IMR-90 (cell line): ENCODE measurements around the gene NCAPH2. TPM values are rescaled to one million over a fixed set of nuclear protein-coding genes. Genes with fewer than 3 reads are reported as not detected.
A peak's percentile ranks its signal among the peaks of the same experiment; 100 is the strongest.

Experiments used
- ATAC-seq: fragments of 200-7000 bp; cut with Tn5 transposase; 2 replicates; pipeline ENCODE4 v1.9.1; 2020; ENCODE audit warnings: low read depth, mild to moderate bottlenecking, moderate library complexity
- BruUV-seq: library from RNA; stranded (reverse); fragments of 400-500 nt; replicated peaks from 2 replicates; lab custom pipeline; 2021; lab: Mats Ljungman, UMichigan
- CTCF ChIA-PET: fragments of 300-600 bp; formaldehyde crosslinking; extraction: SDS; loops from one replicate; lab custom pipeline; 2021; ENCODE audit warnings: antibody characterized with exemption; lab: Yijun Ruan, JAX
- POLR2A ChIA-PET: fragments of 300-600 bp; sonication (Branson Sonifier 250); formaldehyde crosslinking; loops from one replicate; lab custom pipeline; 2022; ENCODE audit warnings: antibody characterized with exemption; ENCODE audit not compliant: unreplicated experiment; lab: Charles Lee
- DNase-seq: peaks from one replicate; pipeline ENCODE4 v3.0.0; 2013
- H2AFZ ChIP-seq: replicated peaks from 2 replicates; pipeline ENCODE3; 2013; ENCODE audit warnings: low read length, mild to moderate bottlenecking; ENCODE audit not compliant: poor library complexity
- H2AK5ac ChIP-seq: 2 replicates; pipeline ENCODE4 v1.6.1; 2013; ENCODE audit warnings: low read depth, low read length, inconsistent platforms
- H2AK9ac ChIP-seq: replicated peaks from 2 replicates; pipeline ENCODE3; 2013; ENCODE audit warnings: mild to moderate bottlenecking, low read depth, low read length, moderate library complexity; ENCODE audit not compliant: poor library complexity
- H2BK120ac ChIP-seq: 2 replicates; pipeline ENCODE4 v1.6.1; 2013; ENCODE audit warnings: low read depth, low read length, inconsistent platforms
- H2BK15ac ChIP-seq: 3 replicates; pipeline ENCODE4 v1.6.1; 2013; ENCODE audit warnings: low read depth, low read length, inconsistent platforms
- H2BK20ac ChIP-seq: 2 replicates; pipeline ENCODE4 v1.6.1; 2013; ENCODE audit warnings: low read depth, mild to moderate bottlenecking, inconsistent platforms, low read length, moderate library complexity
- H2BK5ac ChIP-seq: 2 replicates; pipeline ENCODE4 v1.6.1; 2013; ENCODE audit warnings: mild to moderate bottlenecking, low read depth, low read length, inconsistent platforms; ENCODE audit not compliant: poor library complexity, severe bottlenecking
- H3K14ac ChIP-seq: replicated peaks from 2 replicates; pipeline ENCODE4 v1.6.1; 2013; ENCODE audit warnings: low read depth, low read length, inconsistent platforms
- H3K18ac ChIP-seq: 2 replicates; pipeline ENCODE4 v1.6.1; 2013; ENCODE audit warnings: low read depth, low read length, control low read depth
- H3K23ac ChIP-seq: 2 replicates; pipeline ENCODE4 v1.6.1; 2013; ENCODE audit warnings: low read depth, low read length, inconsistent platforms
- H3K27ac ChIP-seq: 2 replicates; pipeline ENCODE4 v1.5.1; 2013; ENCODE audit warnings: mild to moderate bottlenecking, control low read depth, low read length; ENCODE audit not compliant: insufficient read depth
- H3K27me3 ChIP-seq: 2 replicates; pipeline ENCODE4 v1.6.1; 2013; ENCODE audit warnings: low read length; ENCODE audit not compliant: control insufficient read depth, insufficient read depth
- H3K36me3 ChIP-seq: 2 replicates; pipeline ENCODE4 v1.6.1; 2013; ENCODE audit warnings: low read length, mixed read lengths; ENCODE audit not compliant: control insufficient read depth, insufficient read depth
- H3K4ac ChIP-seq: 2 replicates; pipeline ENCODE4 v1.6.1; 2013; ENCODE audit warnings: low read depth, low read length, inconsistent platforms
- H3K4me1 ChIP-seq: 2 replicates; pipeline ENCODE4 v1.6.1; 2013; ENCODE audit warnings: low read length, mixed read lengths; ENCODE audit not compliant: control insufficient read depth, insufficient read depth
- H3K4me2 ChIP-seq: 2 replicates; pipeline ENCODE4 v1.6.1; 2013; ENCODE audit warnings: low read depth, mild to moderate bottlenecking, control low read depth, low read length, moderate library complexity
- H3K4me3 ChIP-seq: 2 replicates; pipeline ENCODE4 v1.5.1; 2013; ENCODE audit warnings: low read depth, mild to moderate bottlenecking, control low read depth, low read length, moderate library complexity; ENCODE audit not compliant: insufficient read depth
- H3K56ac ChIP-seq: 2 replicates; pipeline ENCODE4 v1.6.1; 2013; ENCODE audit warnings: low read length, inconsistent platforms; ENCODE audit not compliant: insufficient read depth; ENCODE audit errors: extremely low read depth
- H3K79me1 ChIP-seq, 2 experiments: 2 replicates each; pipeline ENCODE4 v1.6.1; 2013; ENCODE audit warnings: low read length in 2 of 2, inconsistent platforms in 1 of 2, low read depth in 1 of 2
- H3K9ac ChIP-seq: 2 replicates; pipeline ENCODE4 v1.6.1; 2013; ENCODE audit warnings: low read depth, low read length, control low read depth
- H3K9me1 ChIP-seq: 2 replicates; pipeline ENCODE4 v1.6.1; 2013; ENCODE audit warnings: low read length, inconsistent platforms; ENCODE audit not compliant: insufficient read depth
- H3K9me3 ChIP-seq: 2 replicates; pipeline ENCODE4 v1.6.1; 2013; ENCODE audit warnings: low read length; ENCODE audit not compliant: control insufficient read depth, insufficient read depth
- H4K20me1 ChIP-seq: 2 replicates; pipeline ENCODE4 v1.6.1; 2013; ENCODE audit warnings: low read length, inconsistent platforms; ENCODE audit not compliant: insufficient read depth
- H4K5ac ChIP-seq: 2 replicates; pipeline ENCODE4 v1.6.1; 2013; ENCODE audit warnings: mild to moderate bottlenecking, low read depth, low read length, control low read depth
- H4K8ac ChIP-seq, 2 experiments: 2 replicates each; pipeline ENCODE4 v1.6.1; 2013; ENCODE audit warnings: low read depth in 2 of 2, low read length in 2 of 2, control low read depth in 1 of 2, inconsistent platforms in 1 of 2
- H4K91ac ChIP-seq: 2 replicates; pipeline ENCODE4 v1.6.1; 2013; ENCODE audit warnings: low read depth, low read length, inconsistent platforms; ENCODE audit not compliant: insufficient read depth
- BHLHE40 ChIP-seq: fragments of 150-350 bp; IDR thresholded peaks from 2 replicates; pipeline ENCODE4 v1.6.1; 2016; ENCODE audit warnings: mild to moderate bottlenecking, low read depth, low read length
- CHD1 ChIP-seq: IDR thresholded peaks from 2 replicates; pipeline ENCODE4 v1.6.1; 2012; ENCODE audit warnings: low read depth, low read length, improper control_type of control experiment
- FOS ChIP-seq: fragments of 150-350 bp; IDR thresholded peaks from 2 replicates; pipeline ENCODE4 v1.6.1; 2016; ENCODE audit warnings: low read depth, low read length
- MXI1 ChIP-seq: IDR thresholded peaks from 2 replicates; pipeline ENCODE4 v1.6.1; 2012; ENCODE audit warnings: low read depth, mild to moderate bottlenecking, low read length, moderate library complexity, borderline replicate concordance
- POLR2A ChIP-seq: IDR thresholded peaks from 2 replicates; pipeline ENCODE4 v1.6.1; 2012; ENCODE audit warnings: mild to moderate bottlenecking, low read depth, low read length
- WGBS, 2 experiments: methylation state at CpG; one replicate each; pipeline versions ENCODE4 v1.1.5 to v1.1.7; 2013; ENCODE audit warnings: missing lambda C conversion rate in 2 of 2; ENCODE audit not compliant: insufficient read length in 1 of 2; ENCODE audit errors: extremely low coverage in 2 of 2; 5-methylcytosine and 5-hydroxymethylcytosine counted together
- dilution Hi-C: fragments of 300-500 bp; cut with HindIII; formaldehyde crosslinking; loops from one replicate; pipeline ENCODE4 v1.14.3; 2018; ENCODE audit warnings: low sequenced_read_pairs; ENCODE audit not compliant: unreplicated experiment
- in situ Hi-C: fragments of 300-500 bp; cut with MboI; formaldehyde crosslinking; loops from 3 replicates; pipeline ENCODE4 v1.14.3; 2019; ENCODE audit warnings: low sequenced_read_pairs, inconsistent platforms, mixed read lengths
- intact Hi-C: fragments of 100-400 bp; cut with micrococcal nuclease; formaldehyde crosslinking; loops from 2 replicates; pipeline ENCODE4 v1.10.0; 2022
- polyA plus RNA-seq, 3 experiments: library from polyadenylated mRNA; depleted of rRNA; stranded (reverse); fragments of >200 nt; gene quantifications; 2 replicates each; pipeline ENCODE4 v1.2.3, GENCODE V29; 2012; ENCODE audit warnings: low replicate concordance in 1 of 3
- total RNA-seq: library from RNA; depleted of rRNA; stranded (reverse); fragments of >200 nt; gene quantifications from 2 replicates; pipeline ENCODE4 v1.2.3, GENCODE V29; 2012

NCAPH2 gene
- total and polyA plus RNA-seq, 2 of the 4 experiments (the other 2 are of a cell fraction), result 30.2 to 38.5 TPM

DNA sequence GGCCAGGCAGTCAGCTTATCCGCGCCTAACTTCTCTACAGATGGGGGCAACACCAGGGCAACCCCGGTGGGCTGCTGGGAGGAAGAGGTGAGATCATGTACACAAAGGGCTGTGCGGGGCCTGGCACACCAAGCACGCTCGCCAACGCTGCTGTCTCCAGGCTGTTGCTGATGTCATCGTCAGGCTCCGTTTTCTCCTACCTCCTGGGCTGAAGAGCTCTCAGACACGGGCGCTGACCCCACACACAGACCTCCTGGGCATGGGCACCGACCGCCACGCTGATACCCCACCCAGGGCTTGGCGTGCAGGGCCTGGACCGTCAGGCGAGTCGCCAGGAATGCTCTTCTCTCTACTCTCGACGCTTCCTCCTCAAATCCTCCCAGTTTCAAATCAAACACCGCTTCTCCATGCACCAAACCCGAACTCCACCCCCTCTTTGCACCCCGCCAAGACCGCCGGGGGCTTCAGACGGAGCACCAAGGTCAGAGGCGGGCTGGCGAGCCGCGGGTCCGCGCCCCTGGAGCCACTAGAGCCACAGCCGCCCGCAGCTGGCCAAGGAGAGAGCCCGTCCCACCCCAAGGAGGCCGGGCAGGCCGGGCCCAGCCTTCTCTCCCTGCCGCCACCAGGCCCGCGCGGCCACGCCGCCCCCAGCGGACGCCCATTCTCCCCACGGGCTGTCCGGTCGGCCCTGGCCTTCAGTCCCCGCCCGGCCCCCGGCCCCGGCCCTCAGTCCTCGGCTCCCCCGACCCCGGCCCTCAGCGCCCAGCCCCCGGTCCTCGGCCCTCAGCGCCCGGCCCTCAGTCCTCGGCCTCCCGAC, 34.0 kb upstream of the NCAPH2 start:
- Histone ChIP-seq H3K4me1 (peaks cover 25% of the 10 kb centered on the region), H4K20me1 (peaks cover 52% of the 10 kb centered on the region), H4K8ac (no peak overlapping the region), H3K9me3 (no peaks in the 10 kb centered on the region), H3K4me2 (peak overlapping the region; percentile 91), H3K36me3 (peaks cover 2% of the 10 kb centered on the region; the same call in 1 of the 2 replicates), H3K4me3 (peak overlapping the region; percentile 87), H4K5ac (no peak overlapping the region), H2AK9ac (peak overlapping the region; percentile 67), H3K56ac (no peak overlapping the region), H3K79me1 (peaks cover 13 to 51% of the 10 kb centered on the region in 2 experiments; a peak in 3 of 4 replicates), H3K9ac (peak overlapping the region; percentile 54), H2AFZ (peak overlapping the region; percentile 9), H3K4ac (no peak overlapping the region), H3K27ac (peak overlapping the region; percentile 53), H2BK120ac (no peak overlapping the region), H4K91ac (no peak overlapping the region), H2BK20ac (no peak overlapping the region), H3K23ac (peak overlapping the region; percentile 41; the same call in 1 of the 2 replicates), H3K14ac (peak overlapping the region; percentile 0; the same call in 1 of the 2 replicates), H2BK15ac (no peak overlapping the region), H3K27me3 (peaks cover 4% of the 10 kb centered on the region; the same call in 1 of the 2 replicates), H2BK5ac (no peak overlapping the region), H3K18ac (no peak overlapping the region), H3K9me1 (peaks cover 20% of the 10 kb centered on the region), H2AK5ac (peak overlapping the region; percentile 29)
- no TSS peak for BruUV-seq
- ChIA-PET POLR2A (no interaction called here), CTCF (interaction anchor here (0.6 kb wide), 2 partner anchors 26 to 86 kb away, joined by 3 read pairs; no protein-coding TSS in a partner anchor)
- ATAC-seq (peak; percentile 66), DNase-seq (peak; percentile 67)
- dilution Hi-C loops, result no loop called here
- intact Hi-C loops, result no loop called here
- TF ChIP-seq POLR2A (peak; percentile 73; the same call in 1 of the 2 replicates), BHLHE40 (peak; percentile 40; the same call in 1 of the 2 replicates), FOS (no peak), CHD1 (no peak), MXI1 (peak; percentile 69)
- WGBS, 2 experiments, result 1% methylated on average over 16 of the region's 62 CpGs; no CpG with 5 or more reads in 1 of the 2 experiments
- in situ Hi-C loops, result no loop called here
